ENCODE data around the gene HNRNPA0. TPM values are rescaled to one million over a fixed set of nuclear protein-coding genes. Genes with fewer than 3 reads are reported as not detected.

Gene HNRNPA0
- total and polyA plus RNA-seq, 12 donors: 8.9 to 45.5 (median 18.0) TPM

GRCh38 chr5:137754961-137755762 is 999 bp upstream of the HNRNPA0 start:
- 27 to 82% (median 31%) methylated on average over 11 to 36 of the region's 36 CpGs for WGBS, 4 donors
- H3K9me3 ChIP-seq (replicated peaks in 1 of 3): no peaks in the 10 kb centered on the region
- H3K4me1 ChIP-seq (replicated peaks in 1 of 2): peaks cover 7 to 22% of the 10 kb centered on the region in 2 donors
- peak overlapping the region; percentile 16 to 97 (median 87) for H3K4me3 ChIP-seq
- intact Hi-C loops (cut with DNase I): no loop called here
- DNase-seq: peak in 2 of 7 donors; percentile 24 to 26
- peak overlapping the region; percentile 98 to 100 (median 100) for H3K27ac ChIP-seq
- no peaks in the 10 kb centered on the region for H3K27me3 ChIP-seq
- H3K36me3 ChIP-seq (replicated peaks in 1 of 2): no peaks in the 10 kb centered on the region
- TF ChIP-seq CTCF (IDR thresholded peaks at IDR 0.05) (no peak), POLR2A (IDR thresholded peaks at IDR 0.05) (no peak)

- no peaks in the 10 kb centered on the region for H3K27me3 ChIP-seq
- TF ChIP-seq CTCF (IDR thresholded peaks at IDR 0.05) (no peak), POLR2A (IDR thresholded peaks at IDR 0.05) (no peak)
- WGBS, 4 donors: 0 to 2% (median 0%) methylated on average over 13 to 45 of the region's 45 CpGs
- peak overlapping the region; percentile 98 to 100 (median 100) for H3K27ac ChIP-seq
- H3K4me3 ChIP-seq: peak overlapping the region; percentile 85 to 97 (median 90)
- peak in 3 of 7 donors; percentile 56 to 62 (median 59) for DNase-seq
- H3K36me3 ChIP-seq (replicated peaks in 1 of 2): no peaks in the 10 kb centered on the region
- H3K4me1 ChIP-seq (replicated peaks in 1 of 2): peaks cover 13 to 36% of the 10 kb centered on the region in 2 donors
- no peaks in the 10 kb centered on the region for H3K9me3 ChIP-seq (replicated peaks in 1 of 3)
- intact Hi-C loops (cut with DNase I): no loop called here
Measured at GRCh38 chr5:137753691-137754187, 424 bp downstream of the HNRNPA0 start.

- H3K9me3 ChIP-seq (replicated peaks in 1 of 3): no peaks in the 10 kb centered on the region
- H3K4me1 ChIP-seq (replicated peaks in 1 of 2): peaks cover 18 to 43% of the 10 kb centered on the region in 2 donors
- TF ChIP-seq CTCF (IDR thresholded peaks at IDR 0.05) (peak in 1 of 6 experiments; percentile 3), POLR2A (IDR thresholded peaks at IDR 0.05) (peak in 1 of 2 donors; percentile 18)
- DNase-seq: peak; percentile 44 to 70 (median 59)
- no peaks in the 10 kb centered on the region for H3K36me3 ChIP-seq (replicated peaks in 1 of 2)
- peak overlapping the region; percentile 85 to 97 (median 90) for H3K4me3 ChIP-seq
- WGBS, 4 donors: 1 to 2% (median 1%) methylated on average over 19 to 63 of the region's 63 CpGs
- peak overlapping the region; percentile 98 to 100 (median 100) for H3K27ac ChIP-seq
- no peaks in the 10 kb centered on the region for H3K27me3 ChIP-seq
- intact Hi-C loops (cut with DNase I): no loop called here
Measured at GRCh38 chr5:137752905-137753690, 1.1 kb downstream of the HNRNPA0 start.
